Naive thymus-derived CD4-positive, alpha-beta T cell (primary cell): Measurements from ENCODE around the gene IL1A. TPM values are rescaled to one million over a fixed set of nuclear protein-coding genes. Genes with fewer than 3 reads are reported as not detected.
A peak's percentile ranks its signal among the peaks of the same experiment; 100 is the strongest.

Source experiments
- ATAC-seq: fragments of 150-1000 bp; cut with Tn5 transposase; 2 replicates; pipeline ENCODE4 v1.10.0; 2021; ENCODE audit warnings: mild to moderate bottlenecking, moderate library complexity
- CTCF ChIA-PET: fragments of 350-600 bp; sonication (Branson Sonifier 250); formaldehyde crosslinking; loops from one replicate; lab custom pipeline; 2021; ENCODE audit warnings: antibody characterized with exemption; lab: Charles Lee
- POLR2A ChIA-PET: fragments of 350-600 bp; sonication (Branson Sonifier 250); formaldehyde crosslinking; loops from one replicate; lab custom pipeline; 2021; ENCODE audit warnings: antibody characterized with exemption, inconsistent platforms; lab: Charles Lee
- DNase-seq, 9 donors: peaks; one replicate each; pipeline versions ENCODE4 v3.0.0 to v3.0.0-alpha.2; 2020 to 2022; ENCODE audit warnings: mixed read lengths in 1 of 9
- H3K27ac ChIP-seq: one replicate; pipeline ENCODE4 v1.7.0; 2013; ENCODE audit warnings: mild to moderate bottlenecking, low read depth, low read length, moderate library complexity
- H3K27me3 ChIP-seq, 2 donors: one replicate each; pipeline ENCODE4 v1.7.0; 2013; ENCODE audit warnings: low read length in 2 of 2, mild to moderate bottlenecking in 2 of 2, moderate library complexity in 2 of 2; ENCODE audit not compliant: control insufficient read depth in 2 of 2, insufficient read depth in 2 of 2
- H3K36me3 ChIP-seq, 3 experiments: 1 replicate in 2 of 3; 2 replicates in 1 of 3; pipeline ENCODE4 v1.7.0; 2013; ENCODE audit warnings: low read length in 3 of 3, mild to moderate bottlenecking in 3 of 3, moderate library complexity in 1 of 3; ENCODE audit not compliant: insufficient read depth in 3 of 3, control insufficient read depth in 2 of 3
- H3K4me1 ChIP-seq, 2 donors: one replicate each; pipeline ENCODE4 v1.7.0; 2013; ENCODE audit warnings: low read length in 2 of 2, mild to moderate bottlenecking in 2 of 2, moderate library complexity in 1 of 2; ENCODE audit not compliant: control insufficient read depth in 2 of 2, insufficient read depth in 2 of 2
- H3K4me3 ChIP-seq: 2 replicates; pipeline ENCODE4 v1.7.0; 2013; ENCODE audit warnings: mild to moderate bottlenecking, low read length
- H3K9me3 ChIP-seq, 3 experiments: 1 replicate in 2 of 3; 2 replicates in 1 of 3; pipeline ENCODE4 v1.7.0; 2013; ENCODE audit warnings: low read length in 3 of 3; ENCODE audit not compliant: control insufficient read depth in 2 of 3
- H3K27ac Mint-ChIP-seq, 9 donors: one replicate each; pipeline ENCODE4 v1.8.0; 2020 to 2022; ENCODE audit warnings: mixed read lengths in 9 of 9, mild to moderate bottlenecking in 8 of 9, moderate library complexity in 5 of 9, inconsistent platforms in 2 of 9
- H3K27me3 Mint-ChIP-seq, 5 donors: one replicate each; pipeline ENCODE4 v1.8.0; 2021 to 2022; ENCODE audit warnings: mixed read lengths in 5 of 5, mild to moderate bottlenecking in 1 of 5
- H3K36me3 Mint-ChIP-seq, 5 donors: one replicate each; pipeline ENCODE4 v1.8.0; 2020 to 2022; ENCODE audit warnings: mixed read lengths in 5 of 5, mild to moderate bottlenecking in 3 of 5, inconsistent platforms in 1 of 5
- H3K4me1 Mint-ChIP-seq, 7 donors: one replicate each; pipeline ENCODE4 v1.8.0; 2020 to 2022; ENCODE audit warnings: mixed read lengths in 7 of 7, mild to moderate bottlenecking in 3 of 7, inconsistent platforms in 1 of 7
- H3K4me3 Mint-ChIP-seq, 10 donors: one replicate each; pipeline ENCODE4 v1.8.0; 2020 to 2022; ENCODE audit warnings: mild to moderate bottlenecking in 10 of 10, mixed read lengths in 10 of 10, moderate library complexity in 6 of 10, inconsistent platforms in 2 of 10
- H3K9me3 Mint-ChIP-seq, 11 donors: one replicate each; pipeline ENCODE4 v1.8.0; 2020 to 2022; ENCODE audit warnings: mixed read lengths in 11 of 11, mild to moderate bottlenecking in 4 of 11, inconsistent platforms in 1 of 11, moderate library complexity in 1 of 11
- intact Hi-C, 2 donors: fragments of 100-400 bp; cut with micrococcal nuclease; formaldehyde crosslinking; loops; one replicate each; pipeline ENCODE4 v1.15.1; 2023
- polyA plus RNA-seq, 2 donors: library from polyadenylated mRNA; unstranded; fragments of 300-500 nt; fragmentation: Illumina TruSeq; gene quantifications; one replicate each; pipeline ENCODE4 v1.2.3, GENCODE V29; 2021
- total RNA-seq, 6 experiments: library from RNA in 5 of 6; stranded (reverse) in 5 of 6; gene quantifications; 1 replicate in 5 of 6; 2 replicates in 1 of 6; pipeline ENCODE4 v1.2.3 and lab custom pipeline; 2021 to 2026

The IL1A gene
- total and polyA plus RNA-seq, 7 experiments from 2014 or later: 0.22 to 4.3 (median 1.0) TPM; not detected in 3

DNA sequence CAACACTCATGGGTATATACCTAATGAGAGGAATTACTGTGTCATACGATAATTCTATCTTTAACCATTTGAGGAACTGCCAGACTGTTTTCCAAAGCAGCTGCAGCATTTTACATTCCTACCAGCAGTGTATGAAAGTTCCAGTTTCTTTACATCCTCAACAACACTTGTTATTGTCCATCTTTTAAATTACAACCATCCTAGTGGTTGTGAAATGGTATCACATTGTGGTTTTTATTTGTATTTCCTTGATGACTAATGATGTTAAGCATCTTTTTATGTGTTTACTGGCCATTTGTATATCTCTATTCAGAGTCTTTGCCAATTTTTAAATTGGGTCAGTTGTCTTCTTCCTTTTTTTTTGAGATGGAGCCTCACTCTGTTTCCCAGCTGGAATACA is 15.9 kb downstream of the IL1A start:
- intact Hi-C loops: loop anchor here (10.0 kb wide), 3 partner anchors 406 to 584 kb away; partner anchors contain the start of genes PSD4 (in 1 of the 2) and ZC3H8 (in 1 of the 2)
- Histone ChIP-seq H3K4me3 (peak overlapping the region; percentile 32), H3K36me3 (no peaks in the 10 kb centered on the region), H3K4me1 (peaks cover 12 to 16% of the 10 kb centered on the region in 2 donors), H3K9me3 (no peaks in the 10 kb centered on the region), H3K27me3 (no peaks in the 10 kb centered on the region), H3K27ac (no peak overlapping the region)
- CTCF ChIA-PET: no interaction called here
- peaks cover 0 to 6% (median 0%) of the 10 kb centered on the region in 5 donors for H3K27me3 Mint-ChIP-seq
- peaks cover 0 to 10% (median 0%) of the 10 kb centered on the region in 11 donors for H3K9me3 Mint-ChIP-seq
- DNase-seq (no peak), ATAC-seq (no peak)
- H3K36me3 Mint-ChIP-seq: peaks cover 0 to 15% (median 0%) of the 10 kb centered on the region in 5 donors
- H3K27ac Mint-ChIP-seq: peak overlapping the region in 3 of 9 donors; percentile 20 to 67 (median 55)
- H3K4me3 Mint-ChIP-seq: peak overlapping the region in 5 of 10 donors; percentile 53 to 67 (median 58)
- peaks cover 13 to 40% (median 27%) of the 10 kb centered on the region in 7 donors for H3K4me1 Mint-ChIP-seq
- POLR2A ChIA-PET: no interaction called here

DNA sequence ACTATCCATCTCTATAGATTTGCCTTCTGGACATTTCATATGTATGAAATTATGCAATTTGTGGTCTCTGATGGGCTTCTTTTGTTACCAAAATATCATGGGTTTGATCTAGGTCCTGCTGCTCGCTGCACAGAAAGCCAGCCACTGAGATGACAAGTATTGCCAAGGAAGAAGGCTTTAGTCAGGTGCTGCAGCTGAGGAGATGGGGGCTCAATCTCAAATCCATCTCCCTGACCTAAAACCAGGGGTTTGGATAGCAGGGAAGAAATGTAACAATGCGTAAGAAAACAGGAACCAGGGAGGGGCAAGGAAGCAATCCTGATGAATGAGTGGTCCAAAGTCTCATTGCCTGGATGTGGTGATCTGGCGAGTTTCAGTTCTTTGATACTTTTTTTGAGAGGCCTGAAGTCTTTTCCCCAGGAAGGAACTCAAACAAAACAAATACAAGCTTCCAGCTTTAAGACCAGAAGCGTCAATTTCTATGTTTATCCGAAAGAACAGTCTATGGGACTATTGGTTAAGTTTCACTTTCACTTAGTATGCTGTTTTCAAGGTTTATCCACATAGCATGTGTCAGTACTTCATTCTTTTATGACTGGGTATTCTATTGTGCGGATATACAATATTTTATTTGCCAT is 16.5 kb downstream of the IL1A start:
- no peak for ATAC-seq
- no peak overlapping the region for H3K27ac ChIP-seq
- no peak for DNase-seq
- no peaks in the 10 kb centered on the region for H3K9me3 ChIP-seq
- H3K4me1 ChIP-seq: peaks cover 12 to 16% of the 10 kb centered on the region in 2 donors
- intact Hi-C loops: loop anchor here (10.0 kb wide), 3 partner anchors 407 to 583 kb away; partner anchors contain the start of genes PSD4 (in 1 of the 2) and ZC3H8 (in 1 of the 2)
- peak overlapping the region; percentile 32 for H3K4me3 ChIP-seq
- H3K4me1 Mint-ChIP-seq: peaks cover 15 to 46% (median 30%) of the 10 kb centered on the region in 7 donors
- peaks cover 0 to 16% (median 0%) of the 10 kb centered on the region in 5 donors for H3K36me3 Mint-ChIP-seq
- peaks cover 0 to 10% (median 0%) of the 10 kb centered on the region in 11 donors for H3K9me3 Mint-ChIP-seq
- H3K36me3 ChIP-seq: no peaks in the 10 kb centered on the region
- peak overlapping the region in 9 of 10 donors; percentile 38 to 74 (median 58) for H3K4me3 Mint-ChIP-seq
- H3K27ac Mint-ChIP-seq: peak overlapping the region in 6 of 9 donors; percentile 12 to 67 (median 50)
- ChIA-PET POLR2A (no interaction called here), CTCF (no interaction called here)
- peaks cover 0 to 5% (median 0%) of the 10 kb centered on the region in 5 donors for H3K27me3 Mint-ChIP-seq
- H3K27me3 ChIP-seq: no peaks in the 10 kb centered on the region

DNA sequence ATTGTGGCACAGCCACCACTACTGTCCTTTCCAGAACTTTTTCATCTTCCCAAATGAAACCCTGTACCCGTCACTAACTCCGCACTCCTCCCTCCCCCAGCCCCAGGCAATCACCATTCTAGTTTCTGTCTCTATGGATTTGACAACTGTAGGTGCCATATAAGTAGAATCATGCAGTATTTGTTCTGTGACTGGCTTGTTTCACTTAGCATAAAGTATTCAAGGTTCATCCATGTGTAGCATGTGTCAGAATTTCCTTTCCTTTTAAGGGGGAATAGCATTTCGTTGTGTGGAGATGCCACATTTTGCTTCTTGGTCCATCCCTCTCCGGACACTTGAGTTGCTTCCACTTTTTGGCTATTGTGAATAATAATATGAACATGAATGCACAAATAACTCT is 19.0 kb downstream of the IL1A start:
- peaks cover 12 to 16% of the 10 kb centered on the region in 2 donors for H3K4me1 ChIP-seq
- DNase-seq: no peak
- POLR2A ChIA-PET: interaction anchor here (1.0 kb wide), 1 partner anchor 204 kb away, joined by 3 read pairs; no protein-coding TSS in a partner anchor

DNA sequence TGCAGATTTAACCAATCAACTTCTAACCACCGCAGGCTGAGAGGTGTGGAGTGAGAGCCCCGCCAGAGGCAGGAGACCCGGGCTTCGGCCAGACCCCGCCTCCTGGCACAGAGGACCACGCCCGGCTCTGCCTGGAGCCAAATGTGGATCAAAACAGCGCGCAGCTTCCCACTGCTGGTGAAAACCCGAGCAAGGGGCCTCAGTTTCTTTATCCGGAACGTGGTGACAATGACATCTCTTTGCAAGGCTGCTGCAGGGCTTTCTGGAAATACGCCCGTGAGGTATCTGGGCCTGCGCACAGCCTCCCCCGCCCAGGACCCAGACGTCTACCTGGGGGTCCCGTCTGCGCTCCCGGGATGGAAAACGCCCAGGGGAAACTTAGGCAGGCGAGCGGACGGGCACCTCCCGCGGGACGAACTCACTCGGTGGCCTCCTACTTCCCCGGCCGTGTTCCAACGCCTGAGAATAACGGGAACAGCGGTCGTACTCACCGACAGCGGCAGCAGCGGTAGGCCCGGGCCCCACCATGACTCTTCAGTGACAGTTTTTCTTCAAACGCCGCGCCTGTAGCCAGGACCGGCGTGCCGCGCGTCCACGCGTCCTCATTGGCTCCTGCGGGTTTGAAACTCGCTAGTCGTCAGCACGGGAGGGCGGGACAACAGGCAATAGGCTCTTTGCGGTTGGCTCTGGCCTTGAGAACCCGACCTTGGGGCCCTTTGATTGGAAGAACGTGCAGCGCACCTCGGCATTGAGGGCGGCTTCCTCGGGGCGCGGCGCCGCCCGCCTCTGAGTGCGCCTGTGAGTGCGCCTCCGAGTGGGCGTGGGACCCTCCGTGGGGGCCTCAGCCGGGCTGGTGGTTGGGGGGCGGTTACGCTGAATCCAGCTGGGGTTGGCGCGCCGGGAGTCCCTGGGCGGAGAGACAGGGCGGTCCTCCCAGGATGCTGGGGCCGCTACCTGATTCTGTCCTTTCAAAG is 19.9 kb downstream of the IL1A start, which contains the start of gene CKAP2L:
CKAP2L (minus strand) TSS at position 539 of the 974 bp plus-strand sequence; CDS start at position 528, 11 bp downstream.
- Histone ChIP-seq H3K9me3 (no peaks in the 10 kb centered on the region), H3K36me3 (no peaks in the 10 kb centered on the region), H3K27ac (peak within 1 kb of the TSS; percentile 65), H3K4me3 (peak within 1 kb of the TSS; percentile 82), H3K4me1 (peaks cover 12 to 16% of the 10 kb centered on the region in 2 donors), H3K27me3 (no peaks in the 10 kb centered on the region)
- H3K27me3 Mint-ChIP-seq: no peaks in the 10 kb centered on the region
- ATAC-seq: peak; percentile 99
- H3K27ac Mint-ChIP-seq: peak within 1 kb of the TSS; percentile 29 to 95 (median 71)
- peaks cover 0 to 10% (median 0%) of the 10 kb centered on the region in 11 donors for H3K9me3 Mint-ChIP-seq
- peaks cover 0 to 24% (median 0%) of the 10 kb centered on the region in 5 donors for H3K36me3 Mint-ChIP-seq
- intact Hi-C loops: loop anchor here (1.0 to 10.0 kb wide), 9 partner anchors 15 to 1642 kb away; partner anchors contain the start of genes BCL2L11 (in 1 of the 2), CHCHD5 (in 1 of the 2), POLR1B (in 1 of the 2) and PSD4 (in 1 of the 2)
- ChIA-PET CTCF (no interaction called here), POLR2A (interaction anchor here (1.0 kb wide), 1 partner anchor 205 kb away, joined by 3 read pairs; no protein-coding TSS in a partner anchor)
- peak; percentile 85 to 97 (median 94) for DNase-seq
- H3K4me3 Mint-ChIP-seq: peak within 1 kb of the TSS; percentile 90 to 97 (median 92)
- H3K4me1 Mint-ChIP-seq: peaks cover 15 to 61% (median 30%) of the 10 kb centered on the region in 7 donors

More for the DNA sequence above, 19.0 kb downstream of the IL1A start:
- Mint-ChIP-seq H3K36me3 (peaks cover 0 to 22% (median 0%) of the 10 kb centered on the region in 5 donors), H3K4me3 (peak overlapping the region; percentile 90 to 97 (median 92)), H3K27me3 (no peaks in the 10 kb centered on the region), H3K4me1 (peaks cover 15 to 59% (median 30%) of the 10 kb centered on the region in 7 donors), H3K9me3 (peaks cover 0 to 10% (median 0%) of the 10 kb centered on the region in 11 donors), H3K27ac (peak overlapping the region in 8 of 9 donors; percentile 29 to 95 (median 69))
- no peaks in the 10 kb centered on the region for H3K27me3 ChIP-seq
- H3K27ac ChIP-seq: peak overlapping the region; percentile 65
- ATAC-seq: no peak
- H3K36me3 ChIP-seq: no peaks in the 10 kb centered on the region
- intact Hi-C loops: loop anchor here (10.0 kb wide), 3 partner anchors 410 to 580 kb away; partner anchors contain the start of genes PSD4 (in 1 of the 2) and ZC3H8 (in 1 of the 2)
- H3K4me3 ChIP-seq: peak overlapping the region; percentile 82
- no peaks in the 10 kb centered on the region for H3K9me3 ChIP-seq
- CTCF ChIA-PET: no interaction called here

DNA sequence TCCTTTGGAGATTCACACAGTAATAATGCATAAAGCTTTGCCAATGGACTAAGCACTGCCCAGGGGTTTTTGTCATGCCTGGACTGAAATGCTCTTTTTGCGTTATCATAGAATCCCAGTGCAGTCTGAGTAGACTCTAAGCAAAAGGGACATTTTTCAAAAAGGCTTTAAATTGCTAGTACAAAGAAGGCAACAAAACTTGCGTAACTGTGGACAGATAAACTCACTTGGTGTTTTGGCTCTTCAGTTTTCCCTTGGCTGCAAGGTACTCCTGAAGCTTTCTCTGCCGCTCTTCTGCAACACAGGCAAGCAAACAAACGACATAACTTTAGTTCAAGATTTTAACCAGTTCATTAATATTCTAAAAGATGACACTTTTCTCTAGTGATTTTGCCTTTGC is 22.0 kb downstream of the IL1A start:
- intact Hi-C loops: loop anchor here (5.0 to 10.0 kb wide), 4 partner anchors 413 to 1640 kb away; partner anchors contain the start of genes BCL2L11 (in 1 of the 2), PSD4 (in 1 of the 2) and ZC3H8 (in 1 of the 2)

More for the DNA sequence above, 22.0 kb downstream of the IL1A start:
- H3K4me1 Mint-ChIP-seq: peaks cover 15 to 59% (median 24%) of the 10 kb centered on the region in 7 donors
- POLR2A ChIA-PET: no interaction called here
- Histone ChIP-seq H3K4me3 (no peak overlapping the region), H3K27ac (no peak overlapping the region), H3K36me3 (no peaks in the 10 kb centered on the region), H3K27me3 (no peaks in the 10 kb centered on the region), H3K9me3 (no peaks in the 10 kb centered on the region), H3K4me1 (peaks cover 12 to 14% of the 10 kb centered on the region in 2 donors)
- CTCF ChIA-PET: interaction anchor here (1.1 kb wide), 1 partner anchor 13 kb away, joined by 3 read pairs; no protein-coding TSS in a partner anchor
- peak overlapping the region in 1 of 10 donors; percentile 90 for H3K4me3 Mint-ChIP-seq
- no peaks in the 10 kb centered on the region for H3K27me3 Mint-ChIP-seq
- peaks cover 0 to 2% (median 0%) of the 10 kb centered on the region in 11 donors for H3K9me3 Mint-ChIP-seq
- peaks cover 0 to 29% (median 0%) of the 10 kb centered on the region in 5 donors for H3K36me3 Mint-ChIP-seq
- DNase-seq (no peak), ATAC-seq (no peak)
- no peak overlapping the region for H3K27ac Mint-ChIP-seq
